Measurements from ENCODE around the gene NEO1.
"Not testable (repeated sequence)": the region's sequence is repeated elsewhere in the genome, so short reads cannot be mapped to it uniquely, and the experiment has no call there.

Gene NEO1

GRCh38 chr15:73153024-73153423 lies 100.8 kb downstream of the NEO1 start:
- no peak for TF ChIP-seq CTCF (IDR thresholded peaks at IDR 0.05; ENCODE audit: control insufficient read depth, insufficient read depth, low read depth, low read length, missing control alignments)
- DNase-seq (ENCODE audit: low read depth), result no peak
- H3K4me3 ChIP-seq (ENCODE audit: control insufficient read depth, low read depth, low read length), result no peak overlapping the region

GRCh38 chr15:73153447-73153846 lies 101.2 kb downstream of the NEO1 start:
- no peak for TF ChIP-seq CTCF (IDR thresholded peaks at IDR 0.05; ENCODE audit: control insufficient read depth, insufficient read depth, low read depth, low read length, missing control alignments)
- no peak for DNase-seq (ENCODE audit: low read depth)

GRCh38 chr15:73156431-73157191 lies 104.3 kb downstream of the NEO1 start:
- no peak overlapping the region for H3K4me3 ChIP-seq (ENCODE audit: control insufficient read depth, low read depth, low read length)
- TF ChIP-seq CTCF (IDR thresholded peaks at IDR 0.05; ENCODE audit: control insufficient read depth, insufficient read depth, low read depth, low read length, missing control alignments), result no peak
- DNase-seq (ENCODE audit: low read depth), result no peak

More at GRCh38 chr15:73153447-73153846, 101.2 kb downstream of the NEO1 start:
- no peak overlapping the region for H3K4me3 ChIP-seq (ENCODE audit: control insufficient read depth, low read depth, low read length)

- DNase-seq (ENCODE audit: low read depth), result no peak
- H3K4me3 ChIP-seq (ENCODE audit: control insufficient read depth, low read depth, low read length), result no peak overlapping the region
- no peak for TF ChIP-seq CTCF (IDR thresholded peaks at IDR 0.05; ENCODE audit: control insufficient read depth, insufficient read depth, low read depth, low read length, missing control alignments)
Measured at GRCh38 chr15:73161546-73161945, 109.3 kb downstream of the NEO1 start.

- no peak for DNase-seq (ENCODE audit: low read depth)
- no peak for TF ChIP-seq CTCF (IDR thresholded peaks at IDR 0.05; ENCODE audit: control insufficient read depth, insufficient read depth, low read depth, low read length, missing control alignments)
- no peak overlapping the region for H3K4me3 ChIP-seq (ENCODE audit: control insufficient read depth, low read depth, low read length)
Measured at GRCh38 chr15:73165435-73165834, 113.2 kb downstream of the NEO1 start.

- no peak overlapping the region for H3K4me3 ChIP-seq (ENCODE audit: control insufficient read depth, low read depth, low read length)
- no peak for TF ChIP-seq CTCF (IDR thresholded peaks at IDR 0.05; ENCODE audit: control insufficient read depth, insufficient read depth, low read depth, low read length, missing control alignments)
- no peak for DNase-seq (ENCODE audit: low read depth)
Measured at GRCh38 chr15:73165844-73166243, 113.6 kb downstream of the NEO1 start.

GRCh38 chr15:73166711-73167110 lies 114.4 kb downstream of the NEO1 start:
- not testable (repeated sequence) for DNase-seq (ENCODE audit: low read depth); H3K4me3 ChIP-seq (ENCODE audit: control insufficient read depth, low read depth, low read length)
